ENCODE measurements around the gene EIF2B2.

EIF2B2 gene

GRCh38 chr14:75046899-75047298 is 44.2 kb downstream of the EIF2B2 start:
- no peak for DNase-seq

DNA sequence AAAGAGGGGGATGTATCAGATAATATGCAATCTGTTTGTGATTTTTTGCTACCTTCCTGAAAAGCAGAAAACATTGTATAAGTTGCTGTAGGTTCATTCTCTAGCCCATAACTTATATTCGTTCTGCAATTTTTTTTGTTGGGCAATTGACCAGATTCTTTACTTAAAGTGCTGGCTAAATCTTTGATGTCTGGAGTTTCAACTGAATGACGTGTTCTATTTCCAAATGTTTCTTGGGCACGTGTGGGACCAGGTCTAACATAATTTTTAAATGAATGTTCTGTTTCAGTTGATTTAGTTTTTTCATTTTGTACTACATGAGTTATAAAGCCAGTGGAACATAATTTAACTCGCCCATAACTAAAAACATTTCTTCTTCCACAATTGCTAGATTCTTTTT is 44.8 kb downstream of the EIF2B2 start:
- DNase-seq = no peak

DNA sequence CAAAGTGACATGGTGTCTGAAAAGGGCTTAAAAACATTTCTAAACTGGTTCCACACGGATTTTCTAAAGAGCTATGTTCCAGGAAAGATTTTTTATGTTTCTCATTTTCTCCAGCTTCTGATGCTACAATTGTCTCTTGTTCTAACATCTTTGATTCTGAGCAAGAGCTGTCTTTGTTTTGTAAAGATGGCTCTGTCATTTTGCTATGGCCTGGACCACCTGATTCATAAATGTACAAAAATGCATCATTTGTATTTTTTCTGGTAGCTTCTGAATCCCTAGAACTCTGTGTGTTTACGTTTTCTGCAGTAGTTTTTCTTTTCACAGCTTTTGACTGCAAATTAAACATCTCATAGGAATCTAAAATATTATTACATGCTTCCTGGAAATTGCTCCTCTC is 45.4 kb downstream of the EIF2B2 start:
- DNase-seq = no peak

GRCh38 chr14:75049136-75049535 is 46.4 kb downstream of the EIF2B2 start:
- no peak for DNase-seq

- DNase-seq = no peak
Measured at GRCh38 chr14:75049731-75050201, 47.0 kb downstream of the EIF2B2 start.

- peak; percentile 56 for DNase-seq
Measured at GRCh38 chr14:75050852-75051555, 48.3 kb downstream of the EIF2B2 start, which contains the start of gene MLH3. Gene MLH3 (minus strand): TSS chr14:75051467. CDS start chr14:75049655, 1,812 bp downstream.

- DNase-seq = no peak
Measured at GRCh38 chr14:75051556-75051899, 48.8 kb downstream of the EIF2B2 start.

- no peak for DNase-seq
Measured at GRCh38 chr14:75053396-75054291, 50.9 kb downstream of the EIF2B2 start.

DNA sequence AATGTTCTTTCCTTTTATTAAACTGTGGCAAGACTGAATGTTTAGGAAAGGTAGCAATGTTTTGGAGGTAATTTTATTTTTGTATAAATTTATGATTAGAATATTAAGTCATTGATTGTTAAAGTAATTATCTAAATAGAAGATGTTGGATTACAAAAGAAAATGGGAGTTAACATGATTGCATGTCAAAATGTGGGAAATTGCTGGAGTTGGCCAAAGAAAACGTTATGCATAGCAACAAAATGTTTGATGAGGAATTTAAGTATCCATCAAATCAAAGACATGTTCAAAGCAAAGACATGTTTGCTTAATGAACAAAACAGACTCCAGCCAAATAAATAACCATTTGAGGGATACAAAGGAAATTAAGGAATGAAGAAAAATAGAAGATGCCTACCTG is 51.7 kb downstream of the EIF2B2 start:
- DNase-seq = no peak

DNA sequence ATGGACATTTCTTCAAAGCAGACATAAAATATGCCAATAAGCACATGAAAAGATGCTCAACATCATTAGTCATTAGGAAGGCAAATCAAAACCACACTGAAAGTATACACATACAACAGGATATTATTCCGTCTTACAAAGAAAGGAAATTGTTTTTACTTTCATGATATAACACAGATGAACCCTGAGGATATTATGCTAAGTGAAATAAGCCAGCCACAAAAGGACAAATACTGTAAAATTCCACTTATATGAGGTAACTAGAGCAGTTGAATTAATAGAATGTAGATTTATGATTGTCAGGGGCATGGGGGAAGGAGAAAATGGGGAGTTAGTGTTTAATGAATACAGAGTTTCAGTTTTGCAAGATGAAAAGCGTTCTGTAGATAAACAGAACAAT is 56.9 kb downstream of the EIF2B2 start:
- no peak for DNase-seq

GRCh38 chr14:75060420-75060819 is 57.7 kb downstream of the EIF2B2 start:
- DNase-seq = no peak
